Neutrophil (primary cell): ENCODE measurements around the gene CSTF3.
A peak's percentile ranks its signal among the peaks of the same experiment; 100 is the strongest.

ENCODE experiments used
- H3K27ac ChIP-seq: fragments of 200-600 bp; sonication (generic); 2 replicates; pipeline ENCODE4 v1.5.1; 2016; ENCODE audit warnings: mild to moderate bottlenecking, moderate library complexity
- H3K27me3 ChIP-seq: fragments of 200-600 bp; sonication (generic); 2 replicates; pipeline ENCODE4 v1.6.0; 2016; ENCODE audit warnings: mild to moderate bottlenecking
- H3K36me3 ChIP-seq: fragments of 200-600 bp; sonication (generic); 2 replicates; pipeline ENCODE4 v1.5.1; 2017
- H3K4me1 ChIP-seq, 2 experiments: fragments of 200-600 bp in 1 of 2; sonication (generic) in 1 of 2; 1 replicate in 1 of 2; 2 replicates in 1 of 2; pipeline versions ENCODE4 v1.5.1 to v1.6.1; 2013 to 2016; ENCODE audit warnings: low read depth in 1 of 2, low read length in 1 of 2, mild to moderate bottlenecking in 1 of 2, moderate library complexity in 1 of 2; ENCODE audit not compliant: control insufficient read depth in 1 of 2, insufficient read depth in 1 of 2
- H3K4me3 ChIP-seq, 2 experiments: fragments of 200-600 bp in 1 of 2; sonication (generic) in 1 of 2; 1 replicate in 1 of 2; 2 replicates in 1 of 2; pipeline ENCODE4 v1.5.1; 2013 to 2016; ENCODE audit warnings: low read depth in 1 of 2, low read length in 1 of 2, mild to moderate bottlenecking in 1 of 2, moderate library complexity in 1 of 2
- H3K9me3 ChIP-seq: fragments of 200-600 bp; sonication (generic); 2 replicates; pipeline ENCODE4 v1.5.1; 2016
- TF ChIP-seq, protein P1 (sequence below): fragments of 200-600 bp; sonication (generic); IDR thresholded peaks from 2 replicates; pipeline ENCODE4 v1.5.1; 2016; ENCODE audit warnings: antibody characterized with exemption

Gene CSTF3

DNA sequence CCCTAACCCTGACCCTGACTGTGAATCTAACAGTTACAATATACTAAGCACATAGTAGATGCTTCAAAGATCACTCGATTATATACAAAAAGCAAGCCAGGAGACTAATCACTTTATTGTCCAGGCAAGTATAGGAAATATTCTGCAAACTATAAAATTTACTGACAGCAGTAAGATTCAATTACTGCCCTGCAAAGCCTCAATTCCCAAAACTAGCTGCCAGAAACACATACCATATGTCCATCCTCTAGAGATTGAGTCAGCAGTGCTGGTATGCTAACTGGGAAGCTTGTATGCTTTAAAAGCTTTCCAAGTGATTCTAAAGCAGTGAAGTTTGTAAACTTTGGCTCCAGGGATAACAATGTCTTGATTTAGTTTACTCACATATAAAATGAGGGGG lies 26.1 kb downstream of the CSTF3 start:
- Histone ChIP-seq H3K4me3 (no peak overlapping the region), H3K36me3 (no peaks in the 10 kb centered on the region), H3K27ac (peak overlapping the region; percentile 83), H3K9me3 (no peaks in the 10 kb centered on the region), H3K4me1 (peaks cover 25 to 32% of the 10 kb centered on the region in 2 experiments), H3K27me3 (no peaks in the 10 kb centered on the region)
- TF ChIP-seq, protein P1, sequence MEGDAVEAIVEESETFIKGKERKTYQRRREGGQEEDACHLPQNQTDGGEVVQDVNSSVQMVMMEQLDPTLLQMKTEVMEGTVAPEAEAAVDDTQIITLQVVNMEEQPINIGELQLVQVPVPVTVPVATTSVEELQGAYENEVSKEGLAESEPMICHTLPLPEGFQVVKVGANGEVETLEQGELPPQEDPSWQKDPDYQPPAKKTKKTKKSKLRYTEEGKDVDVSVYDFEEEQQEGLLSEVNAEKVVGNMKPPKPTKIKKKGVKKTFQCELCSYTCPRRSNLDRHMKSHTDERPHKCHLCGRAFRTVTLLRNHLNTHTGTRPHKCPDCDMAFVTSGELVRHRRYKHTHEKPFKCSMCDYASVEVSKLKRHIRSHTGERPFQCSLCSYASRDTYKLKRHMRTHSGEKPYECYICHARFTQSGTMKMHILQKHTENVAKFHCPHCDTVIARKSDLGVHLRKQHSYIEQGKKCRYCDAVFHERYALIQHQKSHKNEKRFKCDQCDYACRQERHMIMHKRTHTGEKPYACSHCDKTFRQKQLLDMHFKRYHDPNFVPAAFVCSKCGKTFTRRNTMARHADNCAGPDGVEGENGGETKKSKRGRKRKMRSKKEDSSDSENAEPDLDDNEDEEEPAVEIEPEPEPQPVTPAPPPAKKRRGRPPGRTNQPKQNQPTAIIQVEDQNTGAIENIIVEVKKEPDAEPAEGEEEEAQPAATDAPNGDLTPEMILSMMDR = no peak

GRCh38 chr11:33134276-33134675 lies 27.0 kb downstream of the CSTF3 start:
- Histone ChIP-seq H3K36me3 (no peaks in the 10 kb centered on the region), H3K4me1 (peaks cover 25 to 32% of the 10 kb centered on the region in 2 experiments), H3K27ac (peak overlapping the region; percentile 83), H3K9me3 (no peaks in the 10 kb centered on the region), H3K4me3 (peak overlapping the region; percentile 29 to 31), H3K27me3 (no peaks in the 10 kb centered on the region)
- TF ChIP-seq, protein P1 = no peak

DNA sequence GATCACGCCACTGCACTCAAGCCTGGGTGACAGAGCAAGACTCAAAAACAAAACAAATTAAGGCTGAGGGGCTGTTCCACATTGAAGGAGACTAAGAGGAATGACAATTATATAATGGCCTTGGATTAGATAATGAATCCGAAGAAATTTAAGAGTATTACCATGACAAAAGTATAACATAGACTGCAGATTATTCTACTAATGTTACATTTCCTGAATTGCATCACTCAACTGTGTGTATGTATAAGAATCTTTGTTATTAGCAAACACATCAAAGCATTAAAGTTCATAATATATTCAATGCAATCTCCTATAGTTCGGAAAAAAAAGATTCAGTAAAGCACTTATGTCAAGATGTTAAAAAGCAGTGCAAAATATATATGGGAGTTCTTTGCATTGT lies 27.5 kb downstream of the CSTF3 start:
- Histone ChIP-seq H3K4me3 (peak overlapping the region in 1 of 2 experiments; percentile 29), H3K4me1 (peaks cover 25 to 32% of the 10 kb centered on the region in 2 experiments), H3K9me3 (no peaks in the 10 kb centered on the region), H3K36me3 (no peaks in the 10 kb centered on the region), H3K27me3 (no peaks in the 10 kb centered on the region), H3K27ac (peak overlapping the region; percentile 83)
- TF ChIP-seq, protein P1 = no peak

- no peaks in the 10 kb centered on the region for H3K27me3 ChIP-seq
- H3K4me3 ChIP-seq = no peak overlapping the region
- H3K4me1 ChIP-seq = peaks cover 25 to 32% of the 10 kb centered on the region in 2 experiments
- no peaks in the 10 kb centered on the region for H3K9me3 ChIP-seq
- no peaks in the 10 kb centered on the region for H3K36me3 ChIP-seq
- TF ChIP-seq, protein P1 = no peak
- no peak overlapping the region for H3K27ac ChIP-seq
Observed at GRCh38 chr11:33132510-33132909, 28.8 kb downstream of the CSTF3 start.

GRCh38 chr11:33128739-33129138 lies 32.5 kb downstream of the CSTF3 start:
- Histone ChIP-seq H3K27me3 (no peaks in the 10 kb centered on the region), H3K9me3 (no peaks in the 10 kb centered on the region), H3K27ac (no peak overlapping the region), H3K4me1 (peaks cover 5 to 9% of the 10 kb centered on the region in 2 experiments), H3K4me3 (no peak overlapping the region), H3K36me3 (no peaks in the 10 kb centered on the region)
- TF ChIP-seq, protein P1 = no peak

DNA sequence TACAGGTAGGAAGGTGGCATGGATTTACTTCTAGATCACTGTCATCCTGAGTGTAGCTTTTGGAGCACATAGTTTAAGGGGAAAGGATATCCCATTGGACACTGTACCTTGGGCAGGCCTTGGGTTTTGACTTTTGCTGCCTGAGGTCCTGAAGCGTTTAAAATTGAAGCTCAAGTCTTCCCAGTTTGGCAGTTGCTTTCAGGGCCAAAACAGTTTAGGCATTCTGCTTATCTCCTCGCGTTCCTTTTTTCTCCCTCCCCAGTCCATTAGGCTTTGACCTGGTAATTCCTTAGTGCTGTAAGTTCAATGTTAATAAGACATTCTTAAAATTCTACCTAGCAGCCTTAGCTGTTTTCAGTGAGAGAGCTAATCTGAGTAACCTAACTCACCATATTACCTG lies 35.7 kb downstream of the CSTF3 start:
- H3K4me3 ChIP-seq = no peak overlapping the region
- TF ChIP-seq, protein P1 = no peak
- H3K4me1 ChIP-seq = no peaks in the 10 kb centered on the region

More for the DNA sequence above, 35.7 kb downstream of the CSTF3 start:
- H3K9me3 ChIP-seq = no peaks in the 10 kb centered on the region
- H3K27ac ChIP-seq = no peak overlapping the region
- H3K27me3 ChIP-seq = no peaks in the 10 kb centered on the region
- H3K36me3 ChIP-seq = no peaks in the 10 kb centered on the region
